Suprapubic skin (tissue), 4 donors: ENCODE data around the gene PTPRD. TPM values are rescaled to one million over a fixed set of nuclear protein-coding genes. Genes with fewer than 3 reads are reported as not detected.

Experiments used
- DNase-seq, 2 donors: peaks; one replicate each; pipeline ENCODE4 v3.0.0-alpha.2; 2019; ENCODE audit warnings: low spot score in 2 of 2
- H3K27ac ChIP-seq: fragments of 200-600 bp; sonication (generic); one replicate; pipeline ENCODE4 v1.5.1; 2019
- H3K27me3 ChIP-seq: fragments of 200-600 bp; sonication (generic); one replicate; pipeline ENCODE4 v1.5.1; 2019
- H3K36me3 ChIP-seq: fragments of 200-600 bp; sonication (generic); one replicate; pipeline ENCODE4 v1.5.1; 2019
- H3K4me1 ChIP-seq: fragments of 200-600 bp; sonication (generic); one replicate; pipeline ENCODE4 v1.5.1; 2019
- H3K4me3 ChIP-seq: fragments of 200-600 bp; sonication (generic); one replicate; pipeline ENCODE4 v1.5.1; 2019; ENCODE audit warnings: mild to moderate bottlenecking
- H3K9me3 ChIP-seq: fragments of 200-600 bp; sonication (generic); one replicate; pipeline ENCODE4 v1.5.1; 2019
- EP300 ChIP-seq: sonication (generic); formaldehyde crosslinking; IDR thresholded peaks from one replicate; pipeline ENCODE4 v1.6.1; 2017; ENCODE audit warnings: antibody characterized with exemption
- POLR2A ChIP-seq, 2 donors: fragments of 450-650 bp; IDR thresholded peaks; one replicate each; pipeline ENCODE4 v1.6.1; 2017; ENCODE audit warnings: antibody characterized with exemption in 2 of 2, mild to moderate bottlenecking in 2 of 2, moderate library complexity in 2 of 2
- POLR2AphosphoS5 ChIP-seq, 3 donors: sonication (generic); formaldehyde crosslinking; IDR thresholded peaks; one replicate each; pipeline ENCODE4 v1.6.1; 2017; ENCODE audit warnings: antibody characterized with exemption in 3 of 3
- WGBS: methylation state at CpG from one replicate; pipeline ENCODE4 v1.1.5; 2018; 5-methylcytosine and 5-hydroxymethylcytosine counted together
- total RNA-seq, 4 donors: library from RNA; depleted of rRNA; stranded (reverse); fragments of >200 nt; gene quantifications; one replicate each; pipeline ENCODE4 v1.1.0, GENCODE V29; 2016
- TF ChIP-seq, protein P1 (sequence below), 2 donors: fragments of 200-600 bp in 1 of 2; fragments of 450-650 bp in 1 of 2; sonication (generic) in 1 of 2; IDR thresholded peaks; one replicate each; pipeline ENCODE4 v1.5.1; 2016 to 2019; ENCODE audit warnings: antibody characterized with exemption in 2 of 2, mild to moderate bottlenecking in 1 of 2, moderate library complexity in 1 of 2

PTPRD gene
- total RNA-seq, 4 donors from 2014 or later = 0.49 to 3.3 (median 2.5) TPM

DNA sequence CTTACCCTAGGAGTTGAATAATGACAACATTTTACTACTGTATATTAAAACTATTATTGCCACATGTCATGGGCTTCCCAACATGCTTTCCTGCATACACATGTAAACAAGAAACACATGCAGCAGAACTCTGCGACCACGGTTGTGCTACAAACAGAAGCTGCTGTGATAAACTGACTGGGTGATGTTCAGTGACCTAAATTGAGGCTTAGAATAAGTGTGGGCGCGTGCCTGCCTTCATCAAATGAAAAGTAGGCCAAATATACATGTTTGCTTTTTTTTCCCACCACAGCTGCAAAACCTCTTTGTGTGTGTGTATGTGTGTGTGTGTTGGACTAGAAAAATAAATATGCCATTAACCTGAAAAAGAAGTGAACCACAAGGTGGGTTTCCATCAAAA, 1202.1 kb downstream of the PTPRD start:
- no peak for DNase-seq
- Histone ChIP-seq H3K27ac (no peak overlapping the region), H3K36me3 (no peaks in the 10 kb centered on the region), H3K9me3 (no peaks in the 10 kb centered on the region), H3K4me3 (no peak overlapping the region), H3K27me3 (no peaks in the 10 kb centered on the region), H3K4me1 (no peaks in the 10 kb centered on the region)
- 65% methylated on average over 4 of the region's 4 CpGs for WGBS
- TF ChIP-seq EP300 = no peak

DNA sequence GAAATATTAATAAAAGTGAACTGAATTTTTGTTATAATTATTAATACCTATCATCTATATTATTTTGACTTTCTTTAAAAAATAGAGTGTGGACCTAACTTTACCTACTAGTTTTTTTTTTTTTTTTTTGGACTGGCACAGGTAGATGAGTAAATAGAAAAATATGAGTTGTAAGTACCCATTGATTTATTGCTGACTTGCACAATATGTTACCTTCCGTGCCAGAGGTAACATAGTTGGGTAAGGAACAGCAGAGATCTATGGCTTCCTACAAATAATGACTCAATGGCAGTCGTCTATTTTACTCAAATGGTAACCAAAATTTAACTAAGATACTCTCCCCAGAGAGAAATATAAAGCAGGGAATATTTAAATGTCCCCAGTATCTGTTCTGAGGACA, 1212.8 kb downstream of the PTPRD start:
- Histone ChIP-seq H3K4me1 (no peaks in the 10 kb centered on the region), H3K4me3 (no peak overlapping the region), H3K9me3 (no peaks in the 10 kb centered on the region), H3K27ac (no peak overlapping the region), H3K27me3 (no peaks in the 10 kb centered on the region), H3K36me3 (no peaks in the 10 kb centered on the region)
- no peak for DNase-seq
- WGBS = 67% methylated on average over 2 of the region's 2 CpGs
- TF ChIP-seq, protein P1, sequence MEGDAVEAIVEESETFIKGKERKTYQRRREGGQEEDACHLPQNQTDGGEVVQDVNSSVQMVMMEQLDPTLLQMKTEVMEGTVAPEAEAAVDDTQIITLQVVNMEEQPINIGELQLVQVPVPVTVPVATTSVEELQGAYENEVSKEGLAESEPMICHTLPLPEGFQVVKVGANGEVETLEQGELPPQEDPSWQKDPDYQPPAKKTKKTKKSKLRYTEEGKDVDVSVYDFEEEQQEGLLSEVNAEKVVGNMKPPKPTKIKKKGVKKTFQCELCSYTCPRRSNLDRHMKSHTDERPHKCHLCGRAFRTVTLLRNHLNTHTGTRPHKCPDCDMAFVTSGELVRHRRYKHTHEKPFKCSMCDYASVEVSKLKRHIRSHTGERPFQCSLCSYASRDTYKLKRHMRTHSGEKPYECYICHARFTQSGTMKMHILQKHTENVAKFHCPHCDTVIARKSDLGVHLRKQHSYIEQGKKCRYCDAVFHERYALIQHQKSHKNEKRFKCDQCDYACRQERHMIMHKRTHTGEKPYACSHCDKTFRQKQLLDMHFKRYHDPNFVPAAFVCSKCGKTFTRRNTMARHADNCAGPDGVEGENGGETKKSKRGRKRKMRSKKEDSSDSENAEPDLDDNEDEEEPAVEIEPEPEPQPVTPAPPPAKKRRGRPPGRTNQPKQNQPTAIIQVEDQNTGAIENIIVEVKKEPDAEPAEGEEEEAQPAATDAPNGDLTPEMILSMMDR (IDR thresholded peaks at IDR 0.05) = no peak
- no peak for TF ChIP-seq EP300
- no peak for TF ChIP-seq POLR2A (IDR thresholded peaks at IDR 0.05)
- TF ChIP-seq POLR2AphosphoS5 (IDR thresholded peaks at IDR 0.05) = no peak

DNA sequence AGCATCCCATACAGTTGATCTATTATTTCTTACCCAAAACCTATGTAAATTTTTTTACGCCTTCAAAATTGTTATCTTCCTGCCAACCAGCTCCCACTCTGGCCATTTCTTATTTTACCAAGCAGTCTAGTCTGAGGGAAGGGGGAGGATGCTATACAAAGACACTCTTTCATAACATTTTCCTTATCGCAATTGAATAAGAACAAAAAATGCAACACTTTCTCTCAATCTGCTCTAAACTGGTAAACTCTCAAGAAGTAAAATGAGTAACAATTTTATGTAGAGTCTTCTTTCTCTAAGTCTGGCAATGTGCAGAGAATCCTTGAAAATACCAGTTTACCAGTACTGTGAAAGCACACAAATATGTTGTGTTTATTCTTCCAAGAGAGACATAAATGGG, 1216.3 kb downstream of the PTPRD start:
- no peak for TF ChIP-seq EP300
- TF ChIP-seq, protein P1 (IDR thresholded peaks at IDR 0.05) = no peak
- no peak for TF ChIP-seq POLR2AphosphoS5 (IDR thresholded peaks at IDR 0.05)
- TF ChIP-seq POLR2A (IDR thresholded peaks at IDR 0.05) = no peak
- Histone ChIP-seq H3K36me3 (no peaks in the 10 kb centered on the region), H3K9me3 (peaks cover 4% of the 10 kb centered on the region), H3K4me1 (no peaks in the 10 kb centered on the region), H3K4me3 (no peak overlapping the region), H3K27me3 (no peaks in the 10 kb centered on the region), H3K27ac (no peak overlapping the region)
- 63% methylated on average over 2 of the region's 2 CpGs for WGBS
- no peak for DNase-seq

DNA sequence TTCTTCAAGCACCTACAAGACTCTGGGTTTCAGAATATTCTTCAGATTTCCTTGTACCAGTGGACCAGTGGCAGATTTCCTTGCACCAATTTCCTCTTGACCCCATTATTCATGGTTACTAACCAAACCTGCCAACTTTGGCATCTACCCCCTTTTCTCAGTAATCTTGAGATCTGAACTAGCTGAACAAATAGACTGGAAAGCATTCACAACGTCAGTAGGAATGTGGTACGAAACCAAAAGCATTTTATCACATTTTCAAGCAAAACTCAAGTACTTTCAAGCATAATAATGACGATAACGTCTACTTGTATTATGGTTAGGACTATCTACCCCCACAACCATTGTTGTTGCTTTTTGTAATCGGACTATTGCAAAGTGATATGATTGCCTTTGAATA, 1217.3 kb downstream of the PTPRD start:
- Histone ChIP-seq H3K4me3 (no peak overlapping the region), H3K9me3 (peaks cover 4% of the 10 kb centered on the region)
- 84% methylated on average over 5 of the region's 5 CpGs for WGBS

DNA sequence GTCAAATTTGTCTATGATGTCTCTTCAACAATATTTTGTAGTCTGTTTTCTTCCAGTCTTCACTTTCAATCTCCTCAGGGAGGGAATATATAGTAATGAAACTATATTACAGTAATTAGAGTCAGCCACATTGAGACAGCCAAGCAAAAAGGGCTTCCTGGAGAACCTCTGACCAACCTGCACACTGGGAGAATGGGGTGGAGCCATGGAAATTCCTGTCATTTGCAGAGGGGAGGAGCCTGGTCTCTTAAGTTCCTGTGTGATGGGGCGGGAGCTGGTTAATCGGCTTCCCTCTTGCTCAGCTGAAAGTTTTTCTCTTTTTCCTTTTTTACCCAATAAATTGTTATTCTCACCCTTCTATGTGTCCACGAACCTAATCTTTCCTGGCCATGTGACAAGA, 1220.0 kb downstream of the PTPRD start:
- Histone ChIP-seq H3K4me3 (no peak overlapping the region), H3K27me3 (no peaks in the 10 kb centered on the region), H3K36me3 (no peaks in the 10 kb centered on the region), H3K9me3 (peaks cover 4% of the 10 kb centered on the region), H3K27ac (no peak overlapping the region), H3K4me1 (no peaks in the 10 kb centered on the region)
- WGBS = 81% methylated on average over 3 of the region's 3 CpGs
- TF ChIP-seq POLR2A (IDR thresholded peaks at IDR 0.05) (no peak), EP300 (no peak), POLR2AphosphoS5 (IDR thresholded peaks at IDR 0.05) (no peak)
- TF ChIP-seq, protein P1 (IDR thresholded peaks at IDR 0.05) = no peak
- no peak for DNase-seq

More for the DNA sequence above, 1217.3 kb downstream of the PTPRD start:
- TF ChIP-seq POLR2AphosphoS5 (IDR thresholded peaks at IDR 0.05) = no peak
- no peak for TF ChIP-seq POLR2A (IDR thresholded peaks at IDR 0.05)
- TF ChIP-seq, protein P1 (IDR thresholded peaks at IDR 0.05) = no peak
- TF ChIP-seq EP300 = no peak
- Histone ChIP-seq H3K27ac (no peak overlapping the region), H3K27me3 (no peaks in the 10 kb centered on the region), H3K4me1 (no peaks in the 10 kb centered on the region), H3K36me3 (no peaks in the 10 kb centered on the region)
- DNase-seq = no peak

DNA sequence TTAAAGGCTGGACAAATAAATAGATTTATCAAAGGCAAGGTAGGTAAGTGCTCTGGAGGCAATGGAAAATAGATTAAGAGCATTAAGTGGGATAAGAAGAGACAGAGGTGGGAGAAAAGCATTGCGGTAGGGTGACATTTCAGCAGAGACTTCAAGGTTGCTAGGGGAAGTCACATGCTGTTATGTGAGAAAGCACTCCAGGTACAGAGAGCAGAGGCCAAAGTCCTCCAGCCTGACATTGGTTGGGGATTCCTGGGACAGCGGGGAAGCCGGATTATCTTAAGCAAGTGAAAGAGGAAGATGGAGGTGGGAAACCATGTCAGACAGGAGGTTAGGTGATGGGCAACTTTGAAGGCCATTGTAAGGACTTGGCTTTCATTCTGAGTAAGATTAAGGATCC, 1222.9 kb downstream of the PTPRD start:
- DNase-seq = no peak
- H3K4me1 ChIP-seq = no peaks in the 10 kb centered on the region
- H3K4me3 ChIP-seq = no peak overlapping the region
- H3K27ac ChIP-seq = no peak overlapping the region
- WGBS = 90% methylated on average over 3 of the region's 3 CpGs
- no peaks in the 10 kb centered on the region for H3K36me3 ChIP-seq
- TF ChIP-seq POLR2A (IDR thresholded peaks at IDR 0.05) (no peak), POLR2AphosphoS5 (IDR thresholded peaks at IDR 0.05) (no peak), EP300 (no peak)
- TF ChIP-seq, protein P1 (IDR thresholded peaks at IDR 0.05) = no peak
- no peaks in the 10 kb centered on the region for H3K27me3 ChIP-seq
- peaks cover 4% of the 10 kb centered on the region for H3K9me3 ChIP-seq
